GM12891 (cell line): ENCODE results near the gene DAZAP1.

ENCODE experiments used
- PAX5 ChIP-seq: IDR thresholded peaks from 2 replicates; pipeline ENCODE4 v1.6.1; 2011; ENCODE audit warnings: low read length, moderate library complexity, mild to moderate bottlenecking; ENCODE audit not compliant: insufficient read depth, severe bottlenecking
- POLR2A ChIP-seq: IDR thresholded peaks from 2 replicates; pipeline ENCODE4 v1.6.1; 2011; ENCODE audit warnings: low read depth, low read length, control low read depth
- POLR2AphosphoS5 ChIP-seq: IDR thresholded peaks from 2 replicates; pipeline ENCODE4 v1.6.1; 2011; ENCODE audit warnings: low read depth, low read length, control low read depth
- POU2F2 ChIP-seq: IDR thresholded peaks from 2 replicates; pipeline ENCODE4 v1.6.1; 2011; ENCODE audit warnings: low read depth, mild to moderate bottlenecking, control low read depth, low read length, moderate library complexity
- SPI1 ChIP-seq: IDR thresholded peaks from 2 replicates; pipeline ENCODE4 v1.6.1; 2011; ENCODE audit warnings: low read depth, low read length, control low read depth
- TAF1 ChIP-seq: IDR thresholded peaks from 2 replicates; pipeline ENCODE4 v1.6.1; 2011; ENCODE audit warnings: low read depth, low read length, control low read depth

- no peak for TF ChIP-seq POLR2A
- TF ChIP-seq POLR2AphosphoS5, result no peak
- no peak for TF ChIP-seq TAF1
- TF ChIP-seq SPI1, result no peak
- TF ChIP-seq POU2F2, result no peak
- no peak for TF ChIP-seq PAX5
These were observed 74.0 kb downstream of the DAZAP1 start for GRCh38 chr19:1481224-1481892.
